HG03432 (cell line): Measurements from ENCODE around the gene PMFBP1.
"Not testable (repeated sequence)": the region's sequence is repeated elsewhere in the genome, so short reads cannot be mapped to it uniquely, and the experiment has no call there.

Source experiments
- ATAC-seq: cut with Tn5 transposase; IDR thresholded peaks from one replicate; pipeline ENCODE4 v1.9.1; 2021; ENCODE audit warnings: mild to moderate bottlenecking, moderate library complexity; ENCODE audit not compliant: unreplicated experiment

PMFBP1 gene

GRCh38 chr16:72108353-72109102, 63.4 kb downstream of the PMFBP1 start:
- ATAC-seq: no peak

GRCh38 chr16:72107371-72107770, 64.6 kb downstream of the PMFBP1 start:
- no peak for ATAC-seq

GRCh38 chr16:72105978-72106377, 66.0 kb downstream of the PMFBP1 start:
- ATAC-seq: no peak

- ATAC-seq: no peak
These were observed 67.0 kb downstream of the PMFBP1 start for GRCh38 chr16:72104905-72105304.

GRCh38 chr16:72101195-72101594, 70.8 kb downstream of the PMFBP1 start:
- ATAC-seq: no peak

- peak; percentile 88 for ATAC-seq
These were observed 72.6 kb downstream of the PMFBP1 start for GRCh38 chr16:72099377-72099818.

GRCh38 chr16:72098936-72099335, 73.0 kb downstream of the PMFBP1 start:
- no peak for ATAC-seq

GRCh38 chr16:72094266-72094610, 77.7 kb downstream of the PMFBP1 start:
- ATAC-seq: peak; percentile 1

- peak; percentile 97 for ATAC-seq
These were observed 78.3 kb downstream of the PMFBP1 start, which contains the start of the genes DHX38 and TXNL4B for GRCh38 chr16:72093448-72094265. Gene DHX38 (plus strand): TSS chr16:72093847. CDS start chr16:72096158, 2,311 bp downstream. Gene TXNL4B (minus strand): TSS chr16:72093620. CDS start chr16:72090749, 2,871 bp downstream.

- no peak for ATAC-seq
These were observed 79.0 kb downstream of the PMFBP1 start for GRCh38 chr16:72092832-72093447.

- no peak for ATAC-seq
These were observed 80.7 kb downstream of the PMFBP1 start for GRCh38 chr16:72091217-72091616.

GRCh38 chr16:72085002-72085401, 87.0 kb downstream of the PMFBP1 start:
- no peak for ATAC-seq

GRCh38 chr16:72084445-72084844, 87.5 kb downstream of the PMFBP1 start:
- no peak for ATAC-seq

- no peak for ATAC-seq
These were observed 88.1 kb downstream of the PMFBP1 start for GRCh38 chr16:72083778-72084404.

- ATAC-seq: not testable (repeated sequence)
These were observed 94.8 kb downstream of the PMFBP1 start for GRCh38 chr16:72076991-72077706.

GRCh38 chr16:72075067-72075466, 96.9 kb downstream of the PMFBP1 start:
- ATAC-seq: not testable (repeated sequence)

GRCh38 chr16:72073560-72074230, 98.3 kb downstream of the PMFBP1 start:
- no peak for ATAC-seq

GRCh38 chr16:72072514-72073342, 99.2 kb downstream of the PMFBP1 start:
- no peak for ATAC-seq
